ENCODE measurements around the gene SELENOH.

DNA sequence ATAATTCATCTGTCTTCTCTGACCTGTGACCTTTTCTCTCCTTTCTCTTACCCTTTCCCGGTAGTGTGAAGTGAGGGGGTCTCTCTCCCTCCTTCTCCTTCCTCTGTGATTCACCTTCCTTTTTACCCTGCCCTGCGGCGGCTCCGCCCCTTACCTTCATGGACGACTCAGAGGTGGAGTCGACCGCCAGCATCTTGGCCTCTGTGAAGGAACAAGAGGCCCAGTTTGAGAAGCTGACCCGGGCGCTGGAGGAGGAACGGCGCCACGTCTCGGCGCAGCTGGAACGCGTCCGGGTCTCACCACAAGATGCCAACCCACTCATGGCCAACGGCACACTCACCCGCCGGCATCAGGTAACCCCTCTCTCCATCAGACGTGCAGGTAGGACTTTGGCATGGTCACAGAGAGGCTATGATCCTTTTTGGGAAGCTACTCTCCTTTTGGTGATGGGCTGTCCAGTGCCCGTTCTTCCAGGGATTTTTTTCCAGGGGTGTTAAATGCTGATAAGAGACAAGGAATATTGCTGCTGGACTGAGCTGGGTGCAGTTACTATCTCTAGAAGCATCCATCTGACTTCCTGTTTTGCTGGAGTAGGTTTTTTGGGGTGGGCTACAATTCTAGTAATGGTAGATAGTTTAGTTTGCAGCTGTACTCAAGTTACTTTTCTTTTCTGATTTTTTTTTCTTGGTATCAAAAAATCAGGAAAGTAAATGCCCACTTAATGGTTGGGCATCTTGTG, 50.2 kb downstream of the SELENOH start:
- TF ChIP-seq CTCF (conservative IDR thresholded peaks at IDR 0.05) = no peak
- no peak for TF ChIP-seq ZFX (IDR thresholded peaks at IDR 0.05)

Data from C4-2B (cell line).